ENCODE results near the gene PDHB.

Gene PDHB

GRCh38 chr3:58394339-58394738 is 39.3 kb downstream of the PDHB start:
- no peak for DNase-seq

GRCh38 chr3:58392181-58392580 is 41.5 kb downstream of the PDHB start:
- no peak for DNase-seq

- DNase-seq: no peak
Observed at GRCh38 chr3:58391156-58391865, 42.3 kb downstream of the PDHB start.

GRCh38 chr3:58388550-58389091 is 45.0 kb downstream of the PDHB start:
- no peak for DNase-seq

GRCh38 chr3:58387650-58388546 is 45.7 kb downstream of the PDHB start:
- no peak for DNase-seq

GRCh38 chr3:58386626-58387365 is 46.8 kb downstream of the PDHB start:
- DNase-seq: no peak

GRCh38 chr3:58384381-58385090 is 49.1 kb downstream of the PDHB start:
- DNase-seq: no peak

- peak; percentile 0 for DNase-seq
Observed at GRCh38 chr3:58383904-58384303, 49.7 kb downstream of the PDHB start.

GRCh38 chr3:58383476-58383875 is 50.2 kb downstream of the PDHB start:
- DNase-seq: peak; percentile 2

GRCh38 chr3:58379351-58380073 is 54.1 kb downstream of the PDHB start:
- DNase-seq: no peak

GRCh38 chr3:58377750-58378149 is 55.9 kb downstream of the PDHB start:
- DNase-seq: no peak
